ENCODE results near the gene DAGLB. TPM values are rescaled to one million over a fixed set of nuclear protein-coding genes. Genes with fewer than 3 reads are reported as not detected.

Gene DAGLB
- total RNA-seq, 3 donors from 2014 or later (not counting 1 experiment from before 2014, with no cell fraction given): 20.3 to 25.6 (median 25.2) TPM

GRCh38 chr7:6409944-6410693 lies 37.6 kb downstream of the DAGLB start:
- peak overlapping the region in 1 of 2 donors; percentile 44 for H3K27ac Mint-ChIP-seq
- H3K36me3 ChIP-seq (ENCODE audit: control insufficient read depth, insufficient read depth, low read length): peaks cover 70% of the 10 kb centered on the region

GRCh38 chr7:6409091-6409490 lies 38.7 kb downstream of the DAGLB start:
- Histone ChIP-seq H3K27me3 (ENCODE audit: control insufficient read depth, insufficient read depth, low read length) (no peaks in the 10 kb centered on the region), H3K9me3 (ENCODE audit: control insufficient read depth, insufficient read depth, low read length) (no peaks in the 10 kb centered on the region), H3K4me1 (ENCODE audit: control insufficient read depth, insufficient read depth, low read length) (no peaks in the 10 kb centered on the region), H3K27ac (ENCODE audit: low read length) (no peak overlapping the region), H3K36me3 (ENCODE audit: control insufficient read depth, insufficient read depth, low read length) (peaks cover 68% of the 10 kb centered on the region), H3K4me3 (ENCODE audit: low read length) (no peak overlapping the region)
- Mint-ChIP-seq H3K4me3 (no peak overlapping the region), H3K4me1 (peaks cover under 1% of the 10 kb centered on the region in 2 donors), H3K27ac (peak overlapping the region in 1 of 2 donors; percentile 44), H3K36me3 (peaks cover 8% of the 10 kb centered on the region), H3K27me3 (ENCODE audit: low read depth in 2 of 2) (no peaks in the 10 kb centered on the region), H3K9me3 (no peaks in the 10 kb centered on the region)
- TF ChIP-seq CTCF (IDR thresholded peaks at IDR 0.05): no peak
- DNase-seq: no peak
- no peak for ATAC-seq
- 96% methylated on average over 14 of the region's 14 CpGs for WGBS (ENCODE audit: insufficient coverage)
- intact Hi-C loops (cut with micrococcal nuclease): no loop called here

More at GRCh38 chr7:6409944-6410693, 37.6 kb downstream of the DAGLB start:
- H3K27ac ChIP-seq (ENCODE audit: low read length): no peak overlapping the region
- Mint-ChIP-seq H3K4me1 (no peaks in the 10 kb centered on the region), H3K27me3 (ENCODE audit: low read depth in 2 of 2) (no peaks in the 10 kb centered on the region), H3K9me3 (no peaks in the 10 kb centered on the region), H3K36me3 (peaks cover 7% of the 10 kb centered on the region), H3K4me3 (no peak overlapping the region)
- 94% methylated on average over 29 of the region's 34 CpGs for WGBS (ENCODE audit: insufficient coverage)
- no peaks in the 10 kb centered on the region for H3K27me3 ChIP-seq (ENCODE audit: control insufficient read depth, insufficient read depth, low read length)
- intact Hi-C loops (cut with micrococcal nuclease): no loop called here
- H3K9me3 ChIP-seq (ENCODE audit: control insufficient read depth, insufficient read depth, low read length): no peaks in the 10 kb centered on the region
- TF ChIP-seq CTCF (IDR thresholded peaks at IDR 0.05): no peak
- H3K4me3 ChIP-seq (ENCODE audit: low read length): no peak overlapping the region
- peak in 1 of 3 donors; percentile 17 for ATAC-seq
- no peak for DNase-seq
- H3K4me1 ChIP-seq (ENCODE audit: control insufficient read depth, insufficient read depth, low read length): no peaks in the 10 kb centered on the region

- Histone ChIP-seq H3K9me3 (ENCODE audit: control insufficient read depth, insufficient read depth, low read length) (no peaks in the 10 kb centered on the region), H3K4me3 (ENCODE audit: low read length) (no peak overlapping the region), H3K36me3 (ENCODE audit: control insufficient read depth, insufficient read depth, low read length) (peaks cover 73% of the 10 kb centered on the region), H3K4me1 (ENCODE audit: control insufficient read depth, insufficient read depth, low read length) (no peaks in the 10 kb centered on the region), H3K27me3 (ENCODE audit: control insufficient read depth, insufficient read depth, low read length) (no peaks in the 10 kb centered on the region), H3K27ac (ENCODE audit: low read length) (no peak overlapping the region)
- Mint-ChIP-seq H3K27ac (peak overlapping the region; percentile 9 to 40), H3K27me3 (ENCODE audit: low read depth in 2 of 2) (no peaks in the 10 kb centered on the region), H3K36me3 (peaks cover 14% of the 10 kb centered on the region), H3K4me3 (no peak overlapping the region), H3K9me3 (no peaks in the 10 kb centered on the region), H3K4me1 (peaks cover 6 to 7% of the 10 kb centered on the region in 2 donors)
- TF ChIP-seq CTCF (IDR thresholded peaks at IDR 0.05): no peak
- WGBS (ENCODE audit: insufficient coverage): 98% methylated on average over 3 of the region's 4 CpGs
- ATAC-seq (no peak), DNase-seq (no peak)
- intact Hi-C loops (cut with micrococcal nuclease): no loop called here
Measured at GRCh38 chr7:6407434-6407833, 40.3 kb downstream of the DAGLB start.
